ENCODE measurements around the gene SMCHD1. TPM values are rescaled to one million over a fixed set of nuclear protein-coding genes. Genes with fewer than 3 reads are reported as not detected.

The SMCHD1 gene
- total RNA-seq, 2 experiments from 2014 or later, result 357 to 359 TPM

DNA sequence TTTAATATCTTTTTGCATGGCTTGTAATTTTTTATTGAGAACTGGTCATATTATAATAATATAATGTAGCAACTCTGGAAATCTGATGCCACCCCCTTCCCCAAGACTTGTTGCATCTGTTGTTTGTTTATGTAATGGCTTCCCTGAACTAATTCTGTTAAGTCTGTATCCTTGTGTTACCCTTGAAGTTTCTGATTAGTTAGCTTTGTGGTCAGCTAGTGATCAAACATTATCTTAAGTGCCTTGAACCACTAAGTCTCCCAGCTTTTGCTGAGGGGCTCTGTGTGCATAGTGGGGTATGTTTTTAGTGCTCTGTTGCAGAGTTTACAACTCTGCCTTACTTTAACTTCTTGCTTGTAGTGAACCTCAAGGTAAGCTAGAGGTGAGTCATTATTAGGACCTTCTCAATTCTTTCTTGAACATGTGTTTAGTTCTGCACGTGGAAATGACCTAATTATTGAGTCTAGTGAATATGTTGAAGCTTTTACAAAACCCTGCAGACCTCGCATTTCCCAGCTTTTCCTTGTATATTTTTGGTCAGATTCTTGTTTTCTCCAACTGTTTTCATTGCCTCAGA, 24.8 kb downstream of the SMCHD1 start:
- DNase-seq (no peak), ATAC-seq (ENCODE audit: poor library complexity) (peak; percentile 19)
- ChIA-PET CTCF (interaction anchor here (1.1 to 2.2 kb wide), 2 partner anchors 43 to 110 kb away, joined by 3 to 7 read pairs; partner anchors contain the start of genes METTL4 and NDC80), POLR2A (interaction anchor here (0.7 to 3.1 kb wide), 7 partner anchors 7 to 106 kb away, joined by 3 to 18 read pairs (median 3); no protein-coding TSS in a partner anchor)
- Histone ChIP-seq H3K27me3 (ENCODE audit: control insufficient read depth in 1 of 2, insufficient read depth in 2 of 2, low read length in 2 of 2) (no peaks in the 10 kb centered on the region), H3K36me3 (ENCODE audit: insufficient read depth, low read length) (peaks cover 58% of the 10 kb centered on the region), H3K9me3 (ENCODE audit: control insufficient read depth in 1 of 2, insufficient read depth in 1 of 2, low read length in 2 of 2) (peaks cover 0 to 3% of the 10 kb centered on the region in 2 experiments), H3K27ac (ENCODE audit: low read depth in 1 of 2, low read length in 2 of 2) (peak overlapping the region in 1 of 2 donors; percentile 13), H3K4me1 (ENCODE audit: insufficient read depth, low read length) (peaks cover 15% of the 10 kb centered on the region), H3K4me3 (ENCODE audit: low read length) (no peak overlapping the region)
- peaks cover 3% of the 10 kb centered on the region for H3K9me3 Mint-ChIP-seq
- peaks cover 81% of the 10 kb centered on the region for H3K4me1 Mint-ChIP-seq (ENCODE audit: low read depth)
- H3K27me3 Mint-ChIP-seq, result no peaks in the 10 kb centered on the region
- H3K27ac Mint-ChIP-seq, result peak overlapping the region; percentile 40
- peaks cover 98% of the 10 kb centered on the region for H3K36me3 Mint-ChIP-seq (ENCODE audit: low read depth)
- no peak for TF ChIP-seq CTCF (IDR thresholded peaks at IDR 0.05)
- intact Hi-C loops (cut with DNase I, micrococcal nuclease), result no loop called here
- H3K4me3 Mint-ChIP-seq, result peak overlapping the region; percentile 2

DNA sequence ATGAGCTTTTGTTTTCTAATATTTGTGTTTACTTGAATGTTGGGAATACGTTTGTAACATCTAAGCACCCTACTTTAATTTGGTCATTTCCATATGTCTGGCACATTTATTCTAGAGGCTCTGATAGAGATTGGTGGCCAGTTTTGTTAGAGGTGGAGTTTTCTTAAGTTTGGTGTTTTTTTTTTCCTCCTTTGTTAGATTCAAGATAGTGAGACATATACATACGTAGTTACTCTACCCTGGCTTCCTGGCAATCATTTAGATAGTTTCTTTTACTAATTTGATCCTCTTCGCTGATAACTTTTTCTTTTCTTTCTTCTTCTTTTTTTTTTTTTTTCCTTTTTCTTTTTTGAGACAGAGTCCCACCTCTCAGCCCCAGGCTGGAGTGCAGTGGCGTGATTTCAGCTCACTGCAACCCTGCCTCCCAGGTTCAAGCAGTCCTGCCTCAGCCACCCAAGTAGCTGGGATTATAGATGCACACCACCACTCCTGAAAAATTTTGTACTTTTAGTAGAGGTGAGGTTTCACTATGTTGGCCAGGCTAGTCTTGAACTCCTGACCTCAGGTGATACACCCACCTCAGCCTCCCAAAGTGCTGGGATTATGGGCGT, 26.6 kb downstream of the SMCHD1 start:
- Mint-ChIP-seq H3K4me3 (peak overlapping the region; percentile 76), H3K4me1 (ENCODE audit: low read depth) (peaks cover 81% of the 10 kb centered on the region), H3K36me3 (ENCODE audit: low read depth) (peaks cover 98% of the 10 kb centered on the region), H3K9me3 (peaks cover 11% of the 10 kb centered on the region), H3K27ac (peak overlapping the region; percentile 71), H3K27me3 (no peaks in the 10 kb centered on the region)
- intact Hi-C loops (cut with DNase I, micrococcal nuclease), result loop anchor here in 1 of 2 experiments (2.0 kb wide), 2 partner anchors 25 to 45 kb away; no protein-coding TSS in a partner anchor
- Histone ChIP-seq H3K4me3 (ENCODE audit: low read length) (no peak overlapping the region), H3K36me3 (ENCODE audit: insufficient read depth, low read length) (peaks cover 59% of the 10 kb centered on the region), H3K4me1 (ENCODE audit: insufficient read depth, low read length) (peaks cover 14% of the 10 kb centered on the region), H3K27ac (ENCODE audit: low read depth in 1 of 2, low read length in 2 of 2) (no peak overlapping the region), H3K27me3 (ENCODE audit: control insufficient read depth in 1 of 2, insufficient read depth in 2 of 2, low read length in 2 of 2) (no peaks in the 10 kb centered on the region), H3K9me3 (ENCODE audit: control insufficient read depth in 1 of 2, insufficient read depth in 1 of 2, low read length in 2 of 2) (peaks cover 3 to 14% of the 10 kb centered on the region in 2 experiments)
- POLR2A ChIA-PET, result interaction anchor here (0.6 to 3.1 kb wide), 6 partner anchors 11 to 93 kb away, joined by 3 to 18 read pairs (median 4); no protein-coding TSS in a partner anchor
- peak in 1 of 14 experiments; percentile 27 for DNase-seq
- peak; percentile 53 for ATAC-seq (ENCODE audit: poor library complexity)
- CTCF ChIA-PET, result no interaction called here
- TF ChIP-seq CTCF (IDR thresholded peaks at IDR 0.05), result no peak

DNA sequence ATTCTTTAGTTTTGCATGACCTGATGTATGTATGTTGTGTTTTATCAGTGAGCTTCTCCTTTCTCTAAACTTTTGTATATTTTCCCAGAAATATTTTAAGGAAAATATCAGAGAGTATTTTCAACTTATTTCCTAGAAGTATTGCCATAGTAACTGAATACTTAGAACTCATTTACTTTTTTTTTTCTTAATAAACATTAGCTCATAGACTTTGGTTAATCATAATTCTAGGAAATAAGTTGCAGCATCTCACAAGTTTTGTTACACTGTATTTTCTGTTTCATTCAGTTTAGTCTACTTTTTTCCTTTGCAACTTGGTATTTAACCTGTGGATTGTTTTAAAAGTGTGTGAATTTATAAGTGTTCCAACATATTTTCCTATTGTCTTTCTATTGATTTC, 27.5 kb downstream of the SMCHD1 start:
- no peak for TF ChIP-seq CTCF (IDR thresholded peaks at IDR 0.05)
- Mint-ChIP-seq H3K9me3 (peaks cover 11% of the 10 kb centered on the region), H3K27me3 (no peaks in the 10 kb centered on the region), H3K36me3 (ENCODE audit: low read depth) (peaks cover 98% of the 10 kb centered on the region), H3K27ac (peak overlapping the region; percentile 64), H3K4me1 (ENCODE audit: low read depth) (peaks cover 85% of the 10 kb centered on the region), H3K4me3 (peak overlapping the region; percentile 35)
- Histone ChIP-seq H3K4me3 (ENCODE audit: low read length) (no peak overlapping the region), H3K27ac (ENCODE audit: low read depth in 1 of 2, low read length in 2 of 2) (no peak overlapping the region), H3K36me3 (ENCODE audit: insufficient read depth, low read length) (peaks cover 59% of the 10 kb centered on the region), H3K4me1 (ENCODE audit: insufficient read depth, low read length) (peaks cover 17% of the 10 kb centered on the region), H3K27me3 (ENCODE audit: control insufficient read depth in 1 of 2, insufficient read depth in 2 of 2, low read length in 2 of 2) (no peaks in the 10 kb centered on the region), H3K9me3 (ENCODE audit: control insufficient read depth in 1 of 2, insufficient read depth in 1 of 2, low read length in 2 of 2) (peaks cover 3 to 14% of the 10 kb centered on the region in 2 experiments)
- DNase-seq, result no peak
- ChIA-PET CTCF (no interaction called here), POLR2A (interaction anchor here (0.7 to 1.2 kb wide), 2 partner anchors 27 to 46 kb away, joined by 3 to 4 read pairs; partner anchors contain the start of gene SMCHD1)
- intact Hi-C loops (cut with DNase I, micrococcal nuclease), result loop anchor here in 1 of 2 experiments (2.0 kb wide), 2 partner anchors 26 to 46 kb away; no protein-coding TSS in a partner anchor
- ATAC-seq (ENCODE audit: poor library complexity), result no peak
